HG02763 (cell line): ENCODE measurements around the gene ARPC4.

Source experiments
- ATAC-seq: cut with Tn5 transposase; IDR thresholded peaks from one replicate; pipeline ENCODE4 v1.9.1; 2021; ENCODE audit warnings: mild to moderate bottlenecking, moderate library complexity; ENCODE audit not compliant: unreplicated experiment

ARPC4 gene

GRCh38 chr3:9792405-9793160, at the start of gene ARPC4, which contains the start of gene TADA3:
Gene ARPC4 (plus strand): TSS chr3:9793082. CDS start chr3:9793122, 40 bp downstream.
Gene TADA3 (minus strand): TSS chr3:9792473. CDS start chr3:9791466, 1,007 bp downstream.
- peak; percentile 82 for ATAC-seq

DNA sequence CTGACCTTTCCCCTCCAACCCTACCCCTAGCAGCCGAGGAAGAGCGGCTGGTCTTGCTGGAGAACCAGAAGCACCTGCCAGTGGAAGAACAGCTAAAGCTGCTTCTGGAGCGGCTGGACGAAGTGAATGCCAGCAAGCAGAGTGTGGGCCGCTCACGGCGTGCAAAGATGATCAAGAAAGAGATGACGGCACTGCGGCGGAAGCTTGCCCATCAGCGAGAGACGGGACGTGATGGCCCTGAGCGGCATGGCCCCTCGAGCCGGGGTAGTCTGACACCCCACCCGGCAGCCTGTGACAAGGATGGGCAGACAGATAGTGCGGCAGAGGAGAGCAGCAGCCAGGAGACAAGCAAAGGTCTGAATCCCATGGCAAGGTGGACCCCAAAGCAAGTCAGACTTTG, 49.3 kb upstream of the ARPC4 start:
- ATAC-seq: no peak

GRCh38 chr3:9744162-9744561, 48.7 kb upstream of the ARPC4 start:
- ATAC-seq: no peak

GRCh38 chr3:9745521-9745920, 47.4 kb upstream of the ARPC4 start:
- no peak for ATAC-seq

DNA sequence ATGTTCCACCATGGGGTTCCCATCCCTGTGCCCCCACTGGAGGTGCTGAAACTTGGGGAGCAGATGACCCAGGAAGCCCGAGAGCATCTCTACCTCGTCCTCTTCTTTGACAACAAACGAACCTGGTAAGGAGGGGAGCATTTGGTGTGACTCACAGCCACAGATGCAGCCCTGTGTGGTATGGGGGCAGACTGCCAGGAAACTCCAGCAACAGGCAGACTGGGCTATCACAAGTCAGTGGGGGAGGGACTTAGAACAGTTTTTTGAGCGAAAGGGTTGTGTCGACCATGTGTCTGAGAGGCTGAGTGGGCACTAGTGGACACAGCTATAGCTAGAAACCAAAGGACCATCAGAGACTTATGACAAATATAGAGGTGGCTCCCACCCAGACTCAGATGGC, 46.6 kb upstream of the ARPC4 start:
- ATAC-seq: no peak

DNA sequence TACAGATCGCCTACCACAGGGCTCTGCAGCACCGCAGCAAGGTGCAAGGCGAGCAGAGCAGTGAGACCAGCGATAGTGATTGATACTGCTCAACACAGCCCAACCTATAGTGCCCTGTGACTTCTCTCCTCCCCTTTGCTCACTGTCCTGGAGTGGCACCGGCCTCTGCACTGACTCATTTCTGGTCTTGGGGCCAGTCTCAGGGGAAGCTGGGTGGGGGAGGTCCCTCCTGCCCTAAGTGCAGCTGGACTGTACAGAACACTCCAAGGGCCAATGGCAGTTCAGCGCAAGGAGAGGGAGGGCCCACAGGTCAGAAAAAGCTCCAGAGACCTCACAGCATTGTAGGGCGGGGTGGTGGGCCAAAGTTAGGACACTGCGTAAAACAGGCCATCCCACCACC, 45.6 kb upstream of the ARPC4 start:
- no peak for ATAC-seq

DNA sequence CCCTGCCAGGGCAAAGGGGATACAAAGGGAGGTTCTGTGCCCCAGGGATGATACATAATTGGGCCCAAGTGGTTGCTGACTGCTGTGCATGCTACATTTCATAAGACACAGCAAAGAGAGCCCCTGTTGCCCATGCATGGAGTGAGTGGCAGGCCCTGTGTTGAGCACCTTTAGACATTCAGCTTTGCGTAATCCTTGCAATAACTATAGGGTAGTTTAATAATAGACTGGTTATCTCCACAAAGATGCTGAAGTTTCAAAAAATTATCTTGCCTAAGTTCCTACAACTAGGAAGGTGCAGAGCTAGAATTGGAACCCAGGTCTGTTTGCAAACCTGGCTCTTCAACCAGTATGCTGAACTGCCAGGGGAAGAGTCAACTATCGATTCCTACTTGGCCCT, 44.9 kb upstream of the ARPC4 start:
- ATAC-seq: no peak

GRCh38 chr3:9749296-9749644, 43.6 kb upstream of the ARPC4 start:
- no peak for ATAC-seq

GRCh38 chr3:9749645-9750555, 43.0 kb upstream of the ARPC4 start, which contains the start of gene OGG1:
Gene OGG1 (plus strand): TSS chr3:9749952. CDS start chr3:9750287, 335 bp downstream.
- ATAC-seq: peak; percentile 90

DNA sequence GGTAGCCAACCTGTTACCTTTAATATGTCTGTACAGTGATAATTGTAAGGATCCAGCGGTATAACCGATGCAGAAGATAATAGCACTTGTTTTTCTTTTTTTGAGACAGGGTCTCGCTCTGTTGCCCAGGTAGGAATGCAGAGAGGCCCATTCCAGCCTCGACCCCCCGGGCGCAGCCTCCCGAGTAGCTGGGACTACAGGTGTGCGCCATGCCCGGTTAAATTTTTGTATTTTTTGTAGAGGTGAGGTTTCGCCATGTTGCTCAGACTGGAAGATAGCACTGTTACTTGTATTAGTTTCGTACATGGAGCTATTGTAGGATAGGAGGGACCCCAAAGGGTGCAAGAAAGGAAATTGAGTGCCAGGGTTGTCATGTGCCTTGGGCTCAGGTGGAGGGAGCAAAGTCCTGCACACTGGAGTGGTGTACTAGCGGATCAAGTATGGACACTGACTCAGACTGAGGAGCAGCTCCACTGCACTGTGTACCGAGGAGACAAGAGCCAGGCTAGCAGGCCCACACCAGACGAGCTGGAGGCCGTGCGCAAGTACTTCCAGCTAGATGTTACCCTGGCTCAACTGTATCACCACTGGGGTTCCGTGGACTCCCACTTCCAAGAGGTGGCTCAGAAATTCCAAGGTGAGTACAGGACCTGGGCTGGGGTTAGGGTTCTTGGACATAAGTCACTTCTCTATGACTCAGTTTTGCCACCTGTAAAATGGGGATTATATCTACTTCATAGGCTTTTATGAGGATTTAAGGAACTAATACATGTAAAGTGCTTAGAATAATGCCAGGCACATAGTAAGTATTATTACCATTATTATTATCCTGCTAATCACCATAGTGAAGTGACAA, 42.1 kb upstream of the ARPC4 start:
- no peak for ATAC-seq

- ATAC-seq: no peak
Observed at GRCh38 chr3:9754678-9755077, 38.2 kb upstream of the ARPC4 start.

- ATAC-seq: no peak
Observed at GRCh38 chr3:9757427-9757826, 35.5 kb upstream of the ARPC4 start.

- ATAC-seq: no peak
Observed at GRCh38 chr3:9760779-9761505, 31.9 kb upstream of the ARPC4 start.

- ATAC-seq: no peak
Observed at GRCh38 chr3:9761919-9762318, 31.0 kb upstream of the ARPC4 start.

GRCh38 chr3:9762871-9763270, 30.0 kb upstream of the ARPC4 start:
- ATAC-seq: no peak

- ATAC-seq: no peak
Observed at GRCh38 chr3:9765865-9766264, 27.0 kb upstream of the ARPC4 start.

GRCh38 chr3:9767418-9767817, 25.5 kb upstream of the ARPC4 start:
- ATAC-seq: no peak

DNA sequence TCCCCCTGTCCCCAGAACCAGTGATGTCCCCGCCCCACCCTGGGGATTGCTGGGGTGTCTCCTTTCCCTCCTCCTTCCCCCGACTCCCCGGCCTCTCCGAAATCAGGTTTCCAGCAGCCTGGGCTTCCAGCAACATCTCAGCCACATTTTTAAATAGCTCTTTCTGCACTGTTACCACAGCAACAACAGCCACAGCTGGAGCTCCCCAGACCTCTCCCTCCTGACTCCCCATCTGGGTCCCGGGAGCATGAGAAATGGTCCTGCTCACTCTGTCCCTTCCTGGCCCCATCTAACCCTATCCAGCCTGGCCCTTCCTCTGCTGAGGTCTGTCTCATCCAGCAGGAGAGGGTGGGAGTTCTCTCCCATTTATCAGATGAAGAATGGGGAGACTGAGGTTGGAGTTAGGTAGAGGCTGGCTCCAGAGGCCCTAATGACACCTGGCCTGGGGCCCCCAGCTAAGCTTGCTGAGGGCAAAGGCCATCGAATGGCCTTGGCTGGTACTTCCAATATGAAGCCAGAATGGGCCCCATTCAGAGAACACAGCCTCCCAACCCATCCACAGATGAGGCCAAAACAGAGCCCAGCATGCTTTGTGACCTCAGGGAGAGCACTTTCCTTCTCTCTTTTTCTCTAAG, 24.6 kb upstream of the ARPC4 start:
- no peak for ATAC-seq

DNA sequence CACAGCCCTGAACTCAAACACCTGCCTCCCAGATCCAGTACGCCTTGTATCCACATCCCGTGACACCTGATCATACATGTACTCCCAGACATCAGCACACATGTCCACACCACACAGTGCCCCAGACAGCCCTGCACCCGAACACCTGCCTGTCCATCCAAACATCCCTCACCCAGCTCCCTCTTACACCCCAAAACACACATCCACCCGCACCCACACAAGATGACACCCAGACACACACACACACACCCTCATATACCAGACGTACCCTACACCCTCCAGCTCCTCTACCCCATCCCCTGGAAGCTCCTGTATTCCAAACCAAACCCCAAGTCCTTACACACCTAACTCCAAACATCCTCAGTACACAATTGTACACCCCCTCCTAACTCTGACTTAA, 23.9 kb upstream of the ARPC4 start:
- no peak for ATAC-seq
